DOHH2 (cell line): ENCODE results near the gene PTGR1.

ENCODE experiments used
- H3F3A ChIP-seq: fragments of 200-600 bp; sonication (generic), shearing (Covaris generic); 2 replicates; pipeline ENCODE4 v1.6.0; 2016; ENCODE audit warnings: antibody characterized with exemption, mild to moderate bottlenecking; ENCODE audit not compliant: control insufficient read depth, insufficient read depth
- H3K27ac ChIP-seq: fragments of 200-600 bp; sonication (generic); 2 replicates; pipeline ENCODE4 v1.5.1; 2014; ENCODE audit warnings: low read depth, mild to moderate bottlenecking, low read length, moderate library complexity
- H3K27me3 ChIP-seq: fragments of 200-600 bp; sonication (generic); 2 replicates; pipeline ENCODE4 v1.6.1; 2014; ENCODE audit warnings: mild to moderate bottlenecking, low read length, mixed read lengths; ENCODE audit not compliant: control insufficient read depth
- H3K36me3 ChIP-seq: fragments of 200-600 bp; sonication (generic); 2 replicates; pipeline ENCODE4 v1.6.1; 2014; ENCODE audit warnings: mild to moderate bottlenecking, low read length, moderate library complexity, mixed read lengths; ENCODE audit not compliant: control insufficient read depth
- H3K4me1 ChIP-seq: fragments of 200-600 bp; sonication (generic); 2 replicates; pipeline ENCODE4 v1.6.1; 2014; ENCODE audit warnings: mild to moderate bottlenecking, low read length, mixed read lengths; ENCODE audit not compliant: control insufficient read depth
- H3K4me2 ChIP-seq: fragments of 200-600 bp; sonication (generic); 2 replicates; pipeline ENCODE4 v1.6.0; 2014; ENCODE audit warnings: mild to moderate bottlenecking, low read length, moderate library complexity
- H3K4me3 ChIP-seq: fragments of 200-600 bp; sonication (generic); 2 replicates; pipeline ENCODE4 v1.5.1; 2014; ENCODE audit warnings: mild to moderate bottlenecking, low read length, mixed read lengths
- H3K79me2 ChIP-seq: fragments of 200-600 bp; sonication (generic); 2 replicates; pipeline ENCODE4 v1.6.1; 2014; ENCODE audit warnings: mild to moderate bottlenecking, low read length, mixed read lengths; ENCODE audit not compliant: control insufficient read depth
- H3K9me2 ChIP-seq: fragments of 200-600 bp; sonication (generic); replicated peaks from 2 replicates; pipeline ENCODE4 v1.6.1; 2014; ENCODE audit warnings: mild to moderate bottlenecking, low read length, mixed read lengths; ENCODE audit not compliant: control insufficient read depth
- H3K9me3 ChIP-seq: fragments of 200-600 bp; sonication (generic); 2 replicates; pipeline ENCODE4 v1.6.1; 2014; ENCODE audit warnings: antibody characterized with exemption, low read length, mixed read lengths; ENCODE audit not compliant: control insufficient read depth, insufficient read depth
- H4K20me1 ChIP-seq: fragments of 200-600 bp; sonication (generic); 2 replicates; pipeline ENCODE4 v1.6.0; 2014; ENCODE audit warnings: low read depth, mild to moderate bottlenecking, antibody characterized with exemption, low read length, moderate library complexity; ENCODE audit not compliant: control insufficient read depth, insufficient read depth
- EZH2phosphoT487 ChIP-seq: fragments of 200-600 bp; sonication (generic); IDR thresholded peaks from 2 replicates; pipeline ENCODE4 v1.6.1; 2017; ENCODE audit warnings: borderline replicate concordance, mild to moderate bottlenecking, antibody characterized with exemption, low read length, moderate library complexity, mixed read lengths
- TF ChIP-seq, protein P1 (sequence below): fragments of 200-600 bp; sonication (generic); IDR thresholded peaks from one replicate; pipeline ENCODE4 v1.5.1; 2014; ENCODE audit warnings: antibody characterized with exemption, mild to moderate bottlenecking, low read depth, low read length; ENCODE audit not compliant: poor library complexity, severe bottlenecking

PTGR1 gene

DNA sequence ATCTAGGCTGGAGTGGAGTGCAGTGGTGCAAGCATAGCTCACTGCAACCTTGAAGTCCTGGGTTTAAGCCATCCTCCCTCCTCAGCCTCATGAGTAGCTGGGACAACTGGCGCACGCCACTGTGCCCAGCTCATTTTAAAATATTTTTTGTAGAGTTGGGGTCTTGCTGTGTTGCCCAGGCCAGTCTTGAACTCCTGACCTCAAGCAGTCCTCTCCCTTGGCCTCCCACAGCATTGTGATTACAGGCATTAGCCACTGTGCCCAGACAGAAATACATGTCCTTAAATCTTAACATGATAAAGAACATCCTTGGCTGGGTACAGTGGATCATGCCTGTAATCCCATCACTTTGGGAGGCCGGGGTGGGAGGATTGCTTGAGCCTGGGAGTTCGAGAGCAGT lies 67.7 kb downstream of the PTGR1 start:
- H3K4me2 ChIP-seq = no peak overlapping the region
- no peaks in the 10 kb centered on the region for H3K79me2 ChIP-seq
- no peak overlapping the region for H3K27ac ChIP-seq
- H4K20me1 ChIP-seq = no peaks in the 10 kb centered on the region
- no peaks in the 10 kb centered on the region for H3F3A ChIP-seq
- H3K9me3 ChIP-seq = no peaks in the 10 kb centered on the region; the same call in 1 of the 2 replicates
- H3K36me3 ChIP-seq = no peaks in the 10 kb centered on the region
- no peaks in the 10 kb centered on the region for H3K27me3 ChIP-seq
- no peaks in the 10 kb centered on the region for H3K9me2 ChIP-seq
- H3K4me3 ChIP-seq = no peak overlapping the region
- no peaks in the 10 kb centered on the region for H3K4me1 ChIP-seq
- TF ChIP-seq, protein P1, sequence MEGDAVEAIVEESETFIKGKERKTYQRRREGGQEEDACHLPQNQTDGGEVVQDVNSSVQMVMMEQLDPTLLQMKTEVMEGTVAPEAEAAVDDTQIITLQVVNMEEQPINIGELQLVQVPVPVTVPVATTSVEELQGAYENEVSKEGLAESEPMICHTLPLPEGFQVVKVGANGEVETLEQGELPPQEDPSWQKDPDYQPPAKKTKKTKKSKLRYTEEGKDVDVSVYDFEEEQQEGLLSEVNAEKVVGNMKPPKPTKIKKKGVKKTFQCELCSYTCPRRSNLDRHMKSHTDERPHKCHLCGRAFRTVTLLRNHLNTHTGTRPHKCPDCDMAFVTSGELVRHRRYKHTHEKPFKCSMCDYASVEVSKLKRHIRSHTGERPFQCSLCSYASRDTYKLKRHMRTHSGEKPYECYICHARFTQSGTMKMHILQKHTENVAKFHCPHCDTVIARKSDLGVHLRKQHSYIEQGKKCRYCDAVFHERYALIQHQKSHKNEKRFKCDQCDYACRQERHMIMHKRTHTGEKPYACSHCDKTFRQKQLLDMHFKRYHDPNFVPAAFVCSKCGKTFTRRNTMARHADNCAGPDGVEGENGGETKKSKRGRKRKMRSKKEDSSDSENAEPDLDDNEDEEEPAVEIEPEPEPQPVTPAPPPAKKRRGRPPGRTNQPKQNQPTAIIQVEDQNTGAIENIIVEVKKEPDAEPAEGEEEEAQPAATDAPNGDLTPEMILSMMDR = no peak
- no peak for TF ChIP-seq EZH2phosphoT487

DNA sequence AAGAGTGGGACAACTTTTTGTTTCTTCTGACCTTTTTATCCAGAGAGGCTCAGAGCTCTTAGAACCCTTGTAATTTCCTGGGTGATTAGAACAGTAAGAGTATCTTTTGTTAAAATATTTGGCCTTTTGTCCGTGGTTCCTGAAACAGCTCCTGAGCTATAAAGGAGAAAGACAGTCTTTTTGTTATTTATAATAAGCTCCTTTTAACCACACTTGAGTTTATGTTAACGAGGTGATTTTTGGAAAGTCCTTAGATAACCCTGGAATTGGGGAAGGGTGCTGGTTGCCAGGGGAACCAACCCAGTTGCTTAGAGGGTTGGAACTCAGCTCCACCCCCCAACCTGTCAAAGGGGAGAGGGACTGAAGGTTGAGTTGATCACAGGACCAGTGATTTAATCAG lies 69.7 kb downstream of the PTGR1 start:
- no peaks in the 10 kb centered on the region for H3K9me2 ChIP-seq
- H3K4me2 ChIP-seq = no peak overlapping the region
- no peaks in the 10 kb centered on the region for H4K20me1 ChIP-seq
- no peaks in the 10 kb centered on the region for H3K79me2 ChIP-seq
- no peak overlapping the region for H3K27ac ChIP-seq
- TF ChIP-seq, protein P1 = no peak
- no peak for TF ChIP-seq EZH2phosphoT487
- peaks cover 6% of the 10 kb centered on the region for H3K4me1 ChIP-seq
- no peak overlapping the region for H3K4me3 ChIP-seq
- H3K27me3 ChIP-seq = peaks cover 11% of the 10 kb centered on the region
- no peaks in the 10 kb centered on the region for H3F3A ChIP-seq
- H3K36me3 ChIP-seq = no peaks in the 10 kb centered on the region
- no peaks in the 10 kb centered on the region for H3K9me3 ChIP-seq

- Histone ChIP-seq H3K27ac (no peak overlapping the region), H3K4me1 (peaks cover 6% of the 10 kb centered on the region), H3K36me3 (no peaks in the 10 kb centered on the region), H4K20me1 (no peaks in the 10 kb centered on the region), H3K9me2 (no peaks in the 10 kb centered on the region), H3K27me3 (peaks cover 11% of the 10 kb centered on the region), H3K4me2 (no peak overlapping the region), H3K9me3 (no peaks in the 10 kb centered on the region), H3F3A (no peaks in the 10 kb centered on the region), H3K4me3 (no peak overlapping the region), H3K79me2 (no peaks in the 10 kb centered on the region)
- no peak for TF ChIP-seq EZH2phosphoT487
- TF ChIP-seq, protein P1 = no peak
These were observed 72.1 kb downstream of the PTGR1 start for GRCh38 chr9:111527347-111527746.
